Fibroblast of lung (primary cell): Measurements from ENCODE around the gene TTC3. TPM values are rescaled to one million over a fixed set of nuclear protein-coding genes. Genes with fewer than 3 reads are reported as not detected.
A peak's percentile ranks its signal among the peaks of the same experiment; 100 is the strongest.

ENCODE experiments used
- DNase-seq, 2 donors: peaks; one replicate each; pipeline versions ENCODE4 v3.0.0 to v3.0.0-alpha.2; 2010; ENCODE audit warnings: low read depth in 2 of 2
- H2AFZ ChIP-seq: 2 replicates; pipeline ENCODE4 v1.5.1; 2012; ENCODE audit warnings: low read length, control low read depth, inconsistent platforms
- H3K27ac ChIP-seq: 2 replicates; pipeline ENCODE4 v1.5.1; 2011; ENCODE audit warnings: low read length, control low read depth; ENCODE audit not compliant: insufficient read depth
- H3K27me3 ChIP-seq: 2 replicates; pipeline ENCODE4 v1.5.1; 2011; ENCODE audit warnings: mild to moderate bottlenecking, low read length; ENCODE audit not compliant: control insufficient read depth, insufficient read depth
- H3K36me3 ChIP-seq: 2 replicates; pipeline ENCODE4 v1.5.1; 2011; ENCODE audit warnings: low read length; ENCODE audit not compliant: control insufficient read depth, insufficient read depth
- H3K4me1 ChIP-seq: 2 replicates; pipeline ENCODE4 v1.5.1; 2011; ENCODE audit warnings: low read length; ENCODE audit not compliant: control insufficient read depth, insufficient read depth; ENCODE audit errors: extremely low read depth
- H3K4me2 ChIP-seq: 2 replicates; pipeline ENCODE4 v1.5.1; 2011; ENCODE audit warnings: low read length, control low read depth; ENCODE audit not compliant: insufficient read depth; ENCODE audit errors: extremely low read depth
- H3K4me3 ChIP-seq, 4 experiments: fragments of 200-600 bp in 1 of 4; sonication (generic) in 1 of 4; replicated peaks in 1 of 4; 2 replicates each; pipeline ENCODE4 v1.5.1; 2011 to 2016; ENCODE audit warnings: low read length in 4 of 4, low read depth in 3 of 4, mild to moderate bottlenecking in 3 of 4, control low read depth in 2 of 4, inconsistent platforms in 1 of 4, mixed read lengths in 1 of 4; ENCODE audit not compliant: insufficient read depth in 1 of 4; ENCODE audit errors: control extremely low read depth in 1 of 4
- H3K79me2 ChIP-seq: 2 replicates; pipeline ENCODE4 v1.5.1; 2012; ENCODE audit warnings: mild to moderate bottlenecking, low read length, inconsistent platforms; ENCODE audit not compliant: control insufficient read depth, insufficient read depth
- H3K9ac ChIP-seq: 2 replicates; pipeline ENCODE4 v1.5.1; 2011; ENCODE audit warnings: mild to moderate bottlenecking, low read length, control low read depth; ENCODE audit not compliant: insufficient read depth
- H3K9me3 ChIP-seq: 2 replicates; pipeline ENCODE4 v1.5.1; 2012; ENCODE audit warnings: low read depth, low read length; ENCODE audit not compliant: control insufficient read depth, insufficient read depth
- H4K20me1 ChIP-seq: 2 replicates; pipeline ENCODE4 v1.5.1; 2011; ENCODE audit warnings: low read length; ENCODE audit not compliant: control insufficient read depth, insufficient read depth; ENCODE audit errors: extremely low read depth
- EZH2 ChIP-seq: IDR thresholded peaks from 2 replicates; pipeline ENCODE4 v1.5.1; 2012; ENCODE audit warnings: low read length, control low read depth, mild to moderate bottlenecking; ENCODE audit errors: missing control alignments
- polyA plus RNA-seq, 2 donors: library from polyadenylated mRNA; depleted of rRNA in 1 of 2; stranded (reverse) in 1 of 2; unstranded in 1 of 2; fragments of >200 nt; gene quantifications; 2 replicates each; pipeline ENCODE4 v1.2.1, GENCODE V29; 2011 to 2012; ENCODE audit warnings: missing spikeins in 1 of 2
- total RNA-seq: library from RNA; depleted of rRNA; stranded (reverse); fragments of >200 nt; gene quantifications from 2 replicates; pipeline ENCODE4 v1.2.1, GENCODE V29; 2014
- TF ChIP-seq, protein P1 (sequence below), 2 donors: IDR thresholded peaks in 1 of 2; conservative IDR thresholded peaks in 1 of 2; 1 replicate in 1 of 2; 2 replicates in 1 of 2; pipeline ENCODE4 v1.5.1; 2011 to 2012; ENCODE audit warnings: low read length in 2 of 2, control low read depth in 1 of 2, inconsistent platforms in 1 of 2, low read depth in 1 of 2, mild to moderate bottlenecking in 1 of 2

Gene TTC3
- total and polyA plus RNA-seq, 2 donors (not counting 1 experiment from before 2014, with no cell fraction given) = 121 to 224 TPM

DNA sequence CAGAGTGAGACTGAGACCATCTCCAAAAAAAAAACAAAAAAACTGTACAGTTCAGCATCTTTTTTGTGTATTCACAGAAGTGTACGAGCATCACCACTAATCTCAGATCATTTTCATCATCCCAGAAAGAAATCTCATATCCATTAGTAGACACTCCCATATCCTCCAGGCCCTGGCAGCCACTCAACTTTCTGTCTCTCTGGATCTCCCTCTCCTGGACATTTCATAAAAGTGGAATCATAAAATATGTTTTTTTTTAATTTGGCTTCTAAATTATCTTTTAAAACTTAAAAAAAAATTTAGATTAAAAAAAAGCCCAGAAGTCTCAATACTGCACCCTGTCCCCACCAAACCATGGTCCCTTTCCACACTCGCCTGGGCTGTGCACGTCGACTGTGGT, 44.5 kb upstream of the TTC3 start:
- no peak overlapping the region for H3K4me2 ChIP-seq
- no peak overlapping the region for H2AFZ ChIP-seq
- no peak overlapping the region for H3K27ac ChIP-seq
- H3K36me3 ChIP-seq = no peaks in the 10 kb centered on the region
- peak in 1 of 2 donors; percentile 26 for DNase-seq
- H4K20me1 ChIP-seq = no peaks in the 10 kb centered on the region
- H3K9ac ChIP-seq = no peak overlapping the region
- TF ChIP-seq, protein P1, sequence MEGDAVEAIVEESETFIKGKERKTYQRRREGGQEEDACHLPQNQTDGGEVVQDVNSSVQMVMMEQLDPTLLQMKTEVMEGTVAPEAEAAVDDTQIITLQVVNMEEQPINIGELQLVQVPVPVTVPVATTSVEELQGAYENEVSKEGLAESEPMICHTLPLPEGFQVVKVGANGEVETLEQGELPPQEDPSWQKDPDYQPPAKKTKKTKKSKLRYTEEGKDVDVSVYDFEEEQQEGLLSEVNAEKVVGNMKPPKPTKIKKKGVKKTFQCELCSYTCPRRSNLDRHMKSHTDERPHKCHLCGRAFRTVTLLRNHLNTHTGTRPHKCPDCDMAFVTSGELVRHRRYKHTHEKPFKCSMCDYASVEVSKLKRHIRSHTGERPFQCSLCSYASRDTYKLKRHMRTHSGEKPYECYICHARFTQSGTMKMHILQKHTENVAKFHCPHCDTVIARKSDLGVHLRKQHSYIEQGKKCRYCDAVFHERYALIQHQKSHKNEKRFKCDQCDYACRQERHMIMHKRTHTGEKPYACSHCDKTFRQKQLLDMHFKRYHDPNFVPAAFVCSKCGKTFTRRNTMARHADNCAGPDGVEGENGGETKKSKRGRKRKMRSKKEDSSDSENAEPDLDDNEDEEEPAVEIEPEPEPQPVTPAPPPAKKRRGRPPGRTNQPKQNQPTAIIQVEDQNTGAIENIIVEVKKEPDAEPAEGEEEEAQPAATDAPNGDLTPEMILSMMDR (conservative IDR thresholded peaks at IDR 0.05 in 1 of 2, IDR thresholded peaks at IDR 0.05 in 1 of 2; ENCODE audit: low read depth in 1 of 2, low read length in 2 of 2) = no peak
- TF ChIP-seq EZH2 = no peak
- no peak overlapping the region for H3K4me3 ChIP-seq
- H3K79me2 ChIP-seq = no peaks in the 10 kb centered on the region
- peaks cover 2% of the 10 kb centered on the region for H3K27me3 ChIP-seq
- H3K9me3 ChIP-seq = no peaks in the 10 kb centered on the region
- no peaks in the 10 kb centered on the region for H3K4me1 ChIP-seq

DNA sequence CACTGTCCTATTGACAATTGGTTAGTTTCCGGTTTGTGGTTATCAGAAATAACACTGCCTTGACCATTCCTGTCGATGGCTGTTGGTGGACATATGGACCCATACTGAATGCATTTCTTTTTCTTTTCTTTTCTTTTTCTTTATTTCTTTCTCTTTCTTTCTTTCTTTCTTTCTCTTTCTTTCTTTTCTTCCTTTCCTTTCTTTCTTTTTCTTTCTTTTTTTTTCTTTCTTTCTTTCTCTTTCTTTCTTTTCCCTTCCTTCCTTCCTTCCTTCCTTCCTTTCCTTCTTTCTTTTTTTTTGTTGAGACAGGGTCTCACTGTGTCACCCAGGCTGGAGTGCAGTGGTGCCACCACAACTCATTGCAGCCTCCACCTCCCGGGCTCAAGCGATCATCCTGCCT, 42.2 kb upstream of the TTC3 start:
- no peaks in the 10 kb centered on the region for H4K20me1 ChIP-seq
- H3K9ac ChIP-seq = no peak overlapping the region
- no peak overlapping the region for H2AFZ ChIP-seq
- no peak overlapping the region for H3K4me2 ChIP-seq
- peaks cover 2% of the 10 kb centered on the region for H3K27me3 ChIP-seq
- H3K27ac ChIP-seq = no peak overlapping the region
- H3K4me3 ChIP-seq = no peak overlapping the region
- H3K79me2 ChIP-seq = no peaks in the 10 kb centered on the region
- no peak for DNase-seq
- H3K9me3 ChIP-seq = no peaks in the 10 kb centered on the region
- TF ChIP-seq EZH2 = no peak
- TF ChIP-seq, protein P1 (conservative IDR thresholded peaks at IDR 0.05 in 1 of 2, IDR thresholded peaks at IDR 0.05 in 1 of 2; ENCODE audit: low read depth in 1 of 2, low read length in 2 of 2) = no peak
- no peaks in the 10 kb centered on the region for H3K4me1 ChIP-seq
- H3K36me3 ChIP-seq = no peaks in the 10 kb centered on the region

DNA sequence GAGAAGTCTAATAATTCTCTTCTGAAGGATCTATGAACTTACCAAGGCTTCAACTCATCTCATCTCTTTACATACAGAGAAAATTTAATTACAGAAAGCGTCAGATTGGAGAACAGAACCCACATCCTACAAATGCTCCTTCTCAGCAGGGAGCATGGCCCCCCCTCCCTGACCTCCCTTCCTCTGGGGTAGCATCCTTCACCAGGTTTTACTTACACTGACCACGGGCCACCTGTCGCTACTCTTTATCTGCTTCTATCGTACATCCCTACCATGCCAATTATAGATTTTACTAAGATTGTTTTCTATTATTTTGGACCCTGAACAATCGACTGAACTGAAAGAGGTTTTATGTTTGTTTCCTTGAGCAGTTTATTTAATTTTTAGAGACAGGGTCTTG, 40.8 kb upstream of the TTC3 start:
- no peak overlapping the region for H3K4me2 ChIP-seq
- no peak for TF ChIP-seq EZH2
- TF ChIP-seq, protein P1 (conservative IDR thresholded peaks at IDR 0.05 in 1 of 2, IDR thresholded peaks at IDR 0.05 in 1 of 2; ENCODE audit: low read depth in 1 of 2, low read length in 2 of 2) = no peak
- H3K4me3 ChIP-seq = no peak overlapping the region
- H3K4me1 ChIP-seq = no peaks in the 10 kb centered on the region
- no peak for DNase-seq
- no peaks in the 10 kb centered on the region for H3K79me2 ChIP-seq
- no peaks in the 10 kb centered on the region for H3K9me3 ChIP-seq
- H3K27me3 ChIP-seq = peaks cover 2% of the 10 kb centered on the region
- H3K27ac ChIP-seq = no peak overlapping the region
- no peaks in the 10 kb centered on the region for H4K20me1 ChIP-seq
- H2AFZ ChIP-seq = no peak overlapping the region
- H3K36me3 ChIP-seq = no peaks in the 10 kb centered on the region
- no peak overlapping the region for H3K9ac ChIP-seq
